Smooth muscle cell of the brain vasculature (primary cell): ENCODE measurements around the gene PCDHB5.
"Not testable (repeated sequence)": the region's sequence is repeated elsewhere in the genome, so short reads cannot be mapped to it uniquely, and the experiment has no call there.

Experiments used
- DNase-seq: peaks from one replicate; pipeline ENCODE4 v3.0.0-alpha.2; 2012; ENCODE audit warnings: low read depth, low spot score

The PCDHB5 gene

DNA sequence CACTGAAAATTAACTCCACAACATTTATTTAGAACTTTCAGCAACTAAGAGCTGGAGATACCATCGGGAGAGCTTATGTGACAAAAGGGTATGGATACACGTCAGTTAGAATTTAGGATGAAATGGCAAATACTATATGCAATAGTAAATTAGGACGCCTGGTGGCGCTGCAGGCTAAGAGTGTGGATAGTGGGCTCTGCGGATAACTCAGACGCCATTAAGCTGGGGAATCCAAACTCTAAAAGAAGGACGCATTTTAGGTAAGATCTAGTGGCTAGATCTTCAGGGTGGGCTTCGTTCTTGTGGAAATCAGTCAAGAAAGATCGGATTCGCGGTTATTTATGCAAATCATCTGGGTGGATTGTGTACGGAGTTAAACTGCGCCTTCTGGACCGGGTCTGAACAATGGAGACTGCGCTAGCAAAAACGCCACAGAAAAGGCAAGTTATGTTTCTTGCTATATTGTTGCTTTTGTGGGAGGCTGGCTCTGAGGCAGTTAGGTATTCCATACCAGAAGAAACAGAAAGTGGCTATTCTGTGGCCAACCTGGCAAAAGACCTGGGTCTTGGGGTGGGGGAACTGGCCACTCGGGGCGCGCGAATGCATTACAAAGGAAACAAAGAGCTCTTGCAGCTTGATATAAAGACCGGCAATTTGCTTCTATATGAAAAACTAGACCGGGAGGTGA is at the start of gene PCDHB5:
Gene PCDHB5, plus strand, starts transcription at position 177 of the 688 bp plus-strand sequence. Its CDS starts 229 bp downstream, at position 406.
- no peak for DNase-seq

DNA sequence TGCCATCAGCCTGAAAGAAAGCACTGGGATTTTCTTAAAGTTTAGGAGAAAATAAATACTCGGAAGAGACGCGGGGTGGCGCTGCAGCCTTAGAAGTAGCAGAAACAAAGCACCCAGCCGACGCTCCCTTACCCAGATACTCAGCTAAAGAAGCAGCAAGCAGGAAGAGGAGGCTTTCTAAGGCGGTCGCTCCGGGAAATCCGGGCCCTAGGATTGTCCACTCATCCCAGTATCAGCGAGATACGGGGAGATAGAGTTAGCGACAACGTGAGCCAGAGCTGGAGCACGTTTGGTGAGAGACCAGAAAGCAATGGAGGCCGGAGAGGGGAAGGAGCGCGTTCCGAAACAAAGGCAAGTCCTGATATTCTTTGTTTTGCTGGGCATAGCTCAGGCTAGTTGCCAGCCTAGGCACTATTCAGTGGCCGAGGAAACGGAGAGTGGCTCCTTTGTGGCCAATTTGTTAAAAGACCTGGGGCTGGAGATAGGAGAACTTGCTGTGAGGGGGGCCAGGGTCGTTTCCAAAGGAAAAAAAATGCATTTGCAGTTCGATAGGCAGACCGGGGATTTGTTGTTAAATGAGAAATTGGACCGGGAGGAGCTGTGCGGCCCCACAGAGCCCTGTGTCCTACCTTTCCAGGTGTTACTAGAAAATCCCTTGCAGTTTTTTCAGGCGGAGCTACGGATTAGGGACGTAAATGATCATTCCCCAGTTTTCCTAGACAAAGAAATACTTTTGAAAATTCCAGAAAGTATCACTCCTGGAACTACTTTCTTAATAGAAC is 40.3 kb upstream of the PCDHB5 start, which contains the start of gene PCDHB2:
Gene PCDHB2, plus strand, starts transcription at position 135 of the 782 bp plus-strand sequence. Its CDS starts 176 bp downstream, at position 311.
- DNase-seq, result no peak

DNA sequence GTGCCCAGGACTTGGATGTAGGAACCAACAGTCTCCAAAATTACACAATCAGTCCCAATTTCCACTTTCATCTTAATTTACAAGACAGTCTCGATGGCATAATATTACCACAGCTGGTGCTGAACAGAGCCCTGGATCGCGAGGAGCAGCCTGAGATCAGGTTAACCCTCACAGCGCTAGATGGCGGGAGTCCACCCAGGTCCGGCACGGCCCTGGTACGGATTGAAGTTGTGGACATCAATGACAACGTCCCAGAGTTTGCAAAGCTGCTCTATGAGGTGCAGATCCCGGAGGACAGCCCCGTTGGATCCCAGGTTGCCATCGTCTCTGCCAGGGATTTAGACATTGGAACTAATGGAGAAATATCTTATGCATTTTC is 39.8 kb upstream of the PCDHB5 start:
- no peak for DNase-seq

DNA sequence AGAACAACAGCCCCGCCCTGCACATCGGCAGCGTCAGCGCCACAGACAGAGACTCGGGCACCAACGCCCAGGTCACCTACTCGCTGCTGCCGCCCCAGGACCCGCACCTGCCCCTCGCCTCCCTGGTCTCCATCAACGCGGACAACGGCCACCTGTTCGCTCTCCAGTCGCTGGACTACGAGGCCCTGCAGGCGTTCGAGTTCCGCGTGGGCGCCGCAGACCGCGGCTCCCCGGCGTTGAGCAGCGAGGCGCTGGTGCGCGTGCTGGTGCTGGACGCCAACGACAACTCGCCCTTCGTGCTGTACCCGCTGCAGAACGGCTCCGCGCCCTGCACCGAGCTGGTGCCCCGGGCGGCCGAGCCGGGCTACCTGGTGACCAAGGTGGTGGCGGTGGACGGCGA is 38.8 kb upstream of the PCDHB5 start:
- not testable (repeated sequence) for DNase-seq

DNA sequence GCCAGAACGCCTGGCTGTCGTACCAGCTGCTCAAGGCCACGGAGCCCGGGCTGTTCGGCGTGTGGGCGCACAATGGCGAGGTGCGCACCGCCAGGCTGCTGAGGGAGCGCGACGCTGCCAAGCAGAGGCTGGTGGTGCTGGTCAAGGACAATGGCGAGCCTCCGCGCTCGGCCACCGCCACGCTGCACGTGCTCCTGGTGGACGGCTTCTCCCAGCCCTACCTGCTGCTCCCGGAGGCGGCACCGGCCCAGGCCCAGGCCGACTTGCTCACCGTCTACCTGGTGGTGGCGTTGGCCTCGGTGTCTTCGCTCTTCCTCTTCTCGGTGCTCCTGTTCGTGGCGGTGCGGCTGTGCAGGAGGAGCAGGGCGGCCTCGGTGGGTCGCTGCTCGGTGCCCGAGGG is 38.4 kb upstream of the PCDHB5 start:
- DNase-seq, result not testable (repeated sequence)

DNA sequence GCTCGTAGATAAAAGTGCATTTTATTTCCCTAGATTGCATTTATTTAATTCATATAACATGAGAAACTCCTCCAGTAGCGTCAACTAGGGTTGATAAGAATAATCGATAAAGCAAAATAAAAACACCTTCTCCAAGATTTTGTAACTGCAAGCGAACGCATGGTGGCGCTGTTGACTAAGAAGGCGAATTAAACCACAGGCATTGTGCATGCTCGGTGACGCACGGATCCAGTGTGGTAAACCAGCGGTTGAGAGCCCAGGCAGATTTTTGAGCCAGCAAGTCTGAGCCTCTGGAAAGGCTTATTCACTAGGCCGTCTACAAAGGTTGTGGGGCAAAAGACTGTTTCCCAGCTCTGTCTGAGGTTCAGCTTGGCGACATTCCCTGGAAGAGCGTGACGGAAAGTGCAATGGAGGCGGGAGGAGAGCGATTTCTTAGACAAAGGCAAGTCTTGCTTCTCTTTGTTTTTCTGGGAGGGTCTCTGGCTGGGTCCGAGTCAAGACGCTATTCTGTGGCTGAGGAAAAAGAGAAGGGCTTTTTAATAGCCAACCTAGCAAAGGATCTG is 34.7 kb upstream of the PCDHB5 start, which contains the start of gene PCDHB3:
Gene PCDHB3, plus strand, starts transcription at position 231 of the 563 bp plus-strand sequence. Its CDS starts 177 bp downstream, at position 408.
- DNase-seq, result no peak

DNA sequence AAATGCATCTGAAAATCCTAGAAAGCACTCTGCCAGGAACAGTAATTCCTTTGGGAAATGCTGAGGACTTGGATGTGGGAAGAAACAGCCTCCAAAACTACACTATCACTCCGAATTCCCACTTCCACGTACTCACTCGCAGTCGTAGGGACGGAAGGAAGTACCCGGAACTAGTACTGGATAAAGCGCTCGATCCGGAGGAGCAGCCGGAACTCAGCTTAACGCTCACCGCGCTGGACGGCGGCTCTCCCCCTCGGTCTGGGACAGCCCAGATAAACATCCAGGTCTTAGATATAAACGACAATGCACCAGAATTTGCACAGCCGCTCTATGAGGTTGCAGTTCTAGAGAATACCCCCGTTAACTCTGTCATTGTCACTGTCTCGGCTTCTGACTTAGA is 33.9 kb upstream of the PCDHB5 start:
- no peak for DNase-seq

DNA sequence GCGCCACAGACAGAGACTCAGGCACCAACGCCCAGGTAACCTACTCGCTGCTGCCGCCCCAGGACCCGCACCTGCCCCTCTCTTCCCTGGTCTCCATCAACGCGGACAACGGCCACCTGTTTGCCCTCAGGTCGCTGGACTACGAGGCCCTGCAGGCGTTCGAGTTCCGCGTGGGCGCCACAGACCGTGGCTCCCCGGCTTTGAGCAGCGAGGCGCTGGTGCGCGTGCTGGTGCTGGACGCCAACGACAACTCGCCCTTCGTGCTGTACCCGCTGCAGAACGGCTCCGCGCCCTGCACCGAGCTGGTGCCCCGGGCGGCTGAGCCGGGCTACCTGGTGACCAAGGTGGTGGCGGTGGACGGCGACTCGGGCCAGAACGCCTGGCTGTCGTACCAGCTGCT is 32.9 kb upstream of the PCDHB5 start:
- DNase-seq, result not testable (repeated sequence)

DNA sequence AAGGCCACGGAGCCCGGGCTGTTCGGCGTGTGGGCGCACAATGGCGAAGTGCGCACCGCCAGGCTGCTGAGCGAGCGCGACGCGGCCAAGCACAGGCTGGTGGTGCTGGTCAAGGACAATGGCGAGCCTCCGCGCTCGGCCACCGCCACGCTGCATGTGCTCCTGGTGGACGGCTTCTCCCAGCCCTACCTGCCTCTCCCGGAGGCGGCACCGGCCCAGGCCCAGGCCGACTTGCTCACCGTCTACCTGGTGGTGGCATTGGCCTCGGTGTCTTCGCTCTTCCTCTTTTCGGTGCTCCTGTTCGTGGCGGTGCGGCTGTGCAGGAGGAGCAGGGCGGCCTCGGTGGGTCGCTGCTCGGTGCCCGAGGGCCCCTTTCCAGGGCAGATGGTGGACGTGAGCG is 32.5 kb upstream of the PCDHB5 start:
- not testable (repeated sequence) for DNase-seq

DNA sequence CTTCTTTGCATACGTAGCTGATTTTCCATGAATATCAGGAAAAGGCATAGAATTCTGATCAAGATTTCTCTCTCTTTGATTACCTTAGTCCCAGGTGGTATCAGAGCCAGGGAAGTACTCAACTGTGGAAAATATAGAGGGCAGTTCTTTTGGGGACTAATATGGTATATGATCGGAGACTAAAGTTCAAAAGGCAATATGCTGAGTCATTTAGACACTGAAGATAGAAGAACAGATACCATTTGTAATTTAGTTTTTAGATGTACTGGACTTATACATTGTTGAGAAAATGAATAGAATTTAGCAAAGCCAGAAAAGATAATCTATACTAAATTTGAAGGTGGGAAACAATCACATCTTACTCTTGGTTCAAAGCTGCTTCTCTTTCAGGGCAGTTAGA is 29.7 kb upstream of the PCDHB5 start:
- no peak for DNase-seq

DNA sequence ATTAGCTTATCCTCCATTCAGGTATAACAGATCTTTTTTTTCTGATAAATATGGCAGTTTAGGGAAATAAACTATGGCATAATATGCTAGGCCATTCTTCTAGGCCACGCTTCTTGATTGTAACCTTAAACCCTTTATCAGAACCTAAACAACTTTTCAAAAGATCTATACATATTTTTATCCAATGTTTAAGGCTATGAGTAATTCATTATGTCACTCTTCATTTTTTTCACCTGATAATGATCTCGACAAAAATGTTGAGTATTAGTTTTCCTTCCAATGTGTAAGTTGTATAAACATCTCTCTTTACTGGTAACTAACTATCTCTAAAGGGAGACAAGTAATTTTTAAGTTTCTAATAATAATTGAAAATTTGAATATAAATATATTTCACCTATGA is 15.8 kb upstream of the PCDHB5 start:
- DNase-seq, result no peak

DNA sequence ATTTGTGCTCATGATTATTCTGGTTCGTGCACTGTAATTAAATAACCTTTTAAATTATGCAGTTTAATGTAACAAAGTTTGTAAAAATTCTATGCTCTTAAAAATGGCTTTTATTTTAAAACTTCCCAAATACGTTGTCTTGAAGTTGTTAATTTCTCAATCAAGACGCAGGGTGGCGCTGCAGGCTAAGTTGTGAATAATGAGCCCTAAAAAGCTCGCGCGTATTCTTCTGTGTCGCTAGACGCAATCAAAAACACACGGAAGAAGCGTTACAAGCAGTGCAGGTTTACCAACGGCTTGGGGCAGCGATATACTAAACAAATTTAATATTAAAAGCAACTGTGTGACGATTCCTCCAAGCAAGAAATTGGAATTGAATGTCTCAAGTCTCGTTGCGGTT is 13.4 kb upstream of the PCDHB5 start, which contains the start of gene PCDHB4:
Gene PCDHB4, plus strand, starts transcription at position 256 of the 400 bp plus-strand sequence. CDS start 181 bp downstream, outside the sequence.
- DNase-seq, result no peak

DNA sequence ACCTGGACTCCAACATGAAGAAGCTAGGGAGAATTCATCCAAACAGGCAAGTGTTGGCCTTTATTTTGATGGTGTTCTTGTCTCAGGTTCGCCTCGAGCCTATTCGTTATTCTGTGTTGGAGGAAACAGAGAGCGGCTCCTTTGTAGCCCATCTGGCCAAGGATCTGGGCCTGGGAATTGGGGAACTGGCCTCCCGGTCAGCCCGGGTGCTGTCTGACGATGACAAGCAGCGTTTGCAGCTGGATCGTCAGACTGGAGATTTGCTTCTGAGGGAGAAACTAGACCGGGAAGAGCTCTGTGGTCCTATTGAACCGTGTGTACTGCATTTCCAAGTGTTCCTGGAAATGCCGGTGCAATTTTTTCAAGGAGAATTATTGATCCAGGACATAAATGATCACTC is 13.0 kb upstream of the PCDHB5 start:
- DNase-seq, result no peak

DNA sequence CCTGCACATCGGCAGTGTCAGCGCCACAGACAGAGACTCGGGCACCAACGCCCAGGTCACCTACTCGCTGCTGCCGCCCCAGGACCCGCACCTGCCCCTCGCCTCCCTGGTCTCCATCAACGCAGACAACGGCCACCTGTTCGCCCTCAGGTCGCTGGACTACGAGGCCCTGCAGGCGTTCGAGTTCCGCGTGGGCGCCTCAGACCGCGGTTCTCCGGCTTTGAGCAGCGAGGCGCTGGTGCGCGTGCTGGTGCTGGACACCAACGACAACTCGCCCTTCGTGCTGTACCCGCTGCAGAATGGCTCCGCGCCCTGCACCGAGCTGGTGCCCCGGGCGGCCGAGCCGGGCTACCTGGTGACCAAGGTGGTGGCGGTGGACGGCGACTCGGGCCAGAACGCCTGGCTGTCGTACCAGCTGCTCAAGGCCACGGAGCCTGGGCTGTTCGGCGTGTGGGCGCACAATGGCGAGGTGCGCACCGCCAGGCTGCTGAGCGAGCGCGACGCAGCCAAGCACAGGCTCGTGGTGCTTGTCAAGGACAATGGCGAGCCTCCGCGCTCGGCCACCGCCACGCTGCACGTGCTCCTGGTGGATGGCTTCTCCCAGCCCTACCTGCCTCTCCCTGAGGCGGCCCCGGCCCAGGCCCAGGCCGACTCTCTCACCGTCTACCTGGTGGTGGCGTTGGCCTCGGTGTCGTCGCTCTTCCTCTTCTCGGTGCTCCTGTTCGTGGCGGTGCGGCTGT is 11.4 kb upstream of the PCDHB5 start:
- DNase-seq, result not testable (repeated sequence)

DNA sequence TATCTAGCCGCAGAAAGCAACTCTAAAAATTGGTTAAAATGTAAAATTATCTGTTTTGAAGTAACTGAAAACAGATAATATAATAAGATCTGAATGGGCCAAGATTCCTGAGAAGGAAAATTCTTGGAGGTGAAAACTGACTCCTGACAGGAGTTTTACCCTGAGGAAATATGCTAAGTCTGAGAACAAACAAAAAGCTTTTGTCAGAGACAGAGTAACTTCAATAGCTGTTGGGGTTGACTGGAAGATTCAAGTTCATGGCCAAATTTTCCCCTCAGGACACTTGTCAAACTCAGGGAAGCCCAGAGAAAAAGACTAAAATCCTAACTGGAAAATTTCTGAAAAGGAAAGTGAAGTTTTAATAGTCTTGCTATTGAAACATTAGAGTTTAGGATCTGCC is 7.7 kb upstream of the PCDHB5 start:
- no peak for DNase-seq

DNA sequence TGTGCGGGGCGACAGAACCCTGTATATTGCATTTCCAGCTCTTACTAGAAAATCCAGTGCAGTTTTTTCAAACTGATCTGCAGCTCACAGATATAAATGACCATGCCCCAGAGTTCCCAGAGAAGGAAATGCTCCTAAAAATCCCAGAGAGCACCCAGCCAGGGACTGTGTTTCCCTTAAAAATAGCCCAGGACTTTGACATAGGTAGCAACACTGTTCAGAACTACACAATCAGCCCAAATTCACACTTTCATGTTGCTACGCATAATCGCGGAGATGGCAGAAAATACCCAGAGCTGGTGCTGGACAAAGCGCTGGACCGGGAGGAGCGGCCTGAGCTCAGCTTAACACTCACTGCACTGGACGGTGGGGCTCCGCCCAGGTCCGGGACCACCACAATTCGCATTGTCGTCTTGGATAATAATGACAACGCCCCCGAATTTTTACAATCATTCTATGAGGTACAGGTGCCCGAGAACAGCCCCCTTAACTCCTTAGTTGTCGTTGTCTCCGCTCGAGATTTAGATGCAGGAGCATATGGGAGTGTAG is 786 bp downstream of the PCDHB5 start:
- DNase-seq, result no peak

DNA sequence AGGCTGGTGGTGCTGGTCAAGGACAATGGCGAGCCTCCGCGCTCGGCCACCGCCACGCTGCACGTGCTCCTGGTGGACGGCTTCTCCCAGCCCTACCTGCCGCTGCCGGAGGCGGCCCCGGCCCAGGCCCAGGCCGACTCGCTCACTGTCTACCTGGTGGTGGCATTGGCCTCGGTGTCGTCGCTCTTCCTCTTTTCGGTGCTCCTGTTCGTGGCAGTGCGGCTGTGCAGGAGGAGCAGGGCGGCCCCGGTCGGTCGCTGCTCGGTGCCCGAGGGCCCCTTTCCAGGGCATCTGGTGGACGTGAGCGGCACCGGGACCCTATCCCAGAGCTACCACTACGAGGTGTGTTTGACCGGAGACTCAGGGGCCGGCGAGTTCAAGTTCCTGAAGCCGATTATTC is 2.3 kb downstream of the PCDHB5 start:
- DNase-seq, result not testable (repeated sequence)

DNA sequence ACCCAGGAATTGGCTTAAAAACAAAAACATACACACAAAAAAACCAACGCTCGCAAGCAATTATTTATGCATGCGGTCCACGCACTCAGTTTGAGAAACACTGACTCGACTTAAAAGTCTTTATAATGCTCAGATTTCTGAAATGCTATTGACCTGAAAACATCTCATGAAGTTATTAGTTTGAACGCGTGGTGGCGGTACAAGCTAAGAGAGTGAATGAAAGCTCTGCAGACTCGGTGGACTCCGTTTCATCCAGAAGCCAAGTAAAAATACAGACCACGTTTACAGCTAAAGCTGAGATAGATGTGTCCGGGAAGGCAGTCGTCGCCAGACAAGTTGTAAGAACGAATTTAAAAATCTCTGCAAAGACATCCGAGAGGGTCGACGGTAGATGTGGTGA is 14.8 kb downstream of the PCDHB5 start, which contains the start of gene PCDHB6:
Gene PCDHB6, plus strand, starts transcription at position 246 of the 400 bp plus-strand sequence. CDS start 201 bp downstream, outside the sequence.
- DNase-seq, result no peak

DNA sequence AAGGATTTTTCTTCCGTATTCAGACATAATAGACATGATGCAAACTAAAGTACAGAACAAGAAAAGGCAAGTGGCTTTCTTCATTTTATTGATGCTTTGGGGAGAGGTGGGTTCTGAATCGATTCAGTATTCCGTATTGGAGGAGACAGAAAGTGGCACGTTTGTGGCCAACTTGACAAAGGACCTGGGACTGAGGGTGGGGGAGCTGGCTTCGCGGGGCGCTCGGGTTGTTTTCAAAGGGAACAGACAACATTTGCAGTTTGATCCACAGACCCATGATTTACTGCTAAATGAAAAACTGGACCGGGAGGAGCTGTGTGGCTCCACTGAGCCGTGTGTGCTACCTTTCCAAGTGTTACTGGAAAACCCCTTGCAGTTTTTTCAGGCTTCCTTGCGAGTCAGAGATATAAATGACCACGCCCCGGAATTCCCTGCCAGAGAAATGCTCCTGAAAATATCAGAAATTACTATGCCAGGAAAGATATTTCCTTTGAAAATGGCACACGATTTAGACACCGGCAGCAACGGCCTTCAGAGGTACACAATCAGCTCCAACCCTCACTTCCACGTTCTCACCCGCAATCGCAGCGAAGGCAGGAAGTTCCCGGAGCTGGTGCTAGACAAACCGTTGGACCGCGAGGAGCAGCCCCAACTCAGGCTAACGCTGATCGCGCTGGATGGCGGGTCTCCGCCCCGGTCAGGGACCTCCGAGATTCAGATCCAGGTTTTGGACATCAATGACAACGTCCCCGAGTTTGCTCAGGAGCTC is 15.4 kb downstream of the PCDHB5 start:
- no peak for DNase-seq

DNA sequence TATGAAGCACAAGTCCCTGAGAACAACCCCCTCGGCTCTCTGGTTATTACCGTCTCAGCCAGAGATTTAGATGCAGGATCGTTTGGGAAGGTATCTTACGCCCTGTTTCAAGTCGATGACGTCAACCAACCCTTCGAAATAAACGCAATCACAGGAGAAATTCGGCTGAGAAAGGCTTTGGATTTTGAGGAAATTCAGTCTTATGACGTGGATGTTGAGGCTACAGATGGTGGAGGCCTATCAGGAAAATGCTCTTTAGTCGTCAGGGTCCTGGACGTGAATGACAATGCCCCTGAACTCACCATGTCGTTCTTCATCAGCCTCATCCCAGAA is 16.0 kb downstream of the PCDHB5 start:
- no peak for DNase-seq

DNA sequence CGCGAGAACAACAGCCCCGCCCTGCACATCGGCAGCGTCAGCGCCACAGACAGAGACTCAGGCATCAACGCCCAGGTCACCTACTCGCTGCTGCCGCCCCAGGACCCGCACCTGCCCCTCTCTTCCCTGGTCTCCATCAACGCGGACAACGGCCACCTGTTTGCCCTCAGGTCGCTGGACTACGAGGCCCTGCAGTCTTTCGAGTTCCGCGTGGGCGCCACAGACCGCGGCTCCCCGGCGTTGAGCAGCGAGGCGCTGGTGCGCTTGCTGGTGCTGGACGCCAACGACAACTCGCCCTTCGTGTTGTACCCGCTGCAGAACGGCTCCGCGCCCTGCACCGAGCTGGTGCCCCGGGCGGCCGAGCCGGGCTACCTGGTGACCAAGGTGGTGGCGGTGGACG is 16.6 kb downstream of the PCDHB5 start:
- not testable (repeated sequence) for DNase-seq
